HG03139 (cell line): ENCODE data around the gene CRYGN.

Source experiments
- ATAC-seq: cut with Tn5 transposase; IDR thresholded peaks from one replicate; pipeline ENCODE4 v1.9.1; 2021; ENCODE audit not compliant: unreplicated experiment

CRYGN gene

DNA sequence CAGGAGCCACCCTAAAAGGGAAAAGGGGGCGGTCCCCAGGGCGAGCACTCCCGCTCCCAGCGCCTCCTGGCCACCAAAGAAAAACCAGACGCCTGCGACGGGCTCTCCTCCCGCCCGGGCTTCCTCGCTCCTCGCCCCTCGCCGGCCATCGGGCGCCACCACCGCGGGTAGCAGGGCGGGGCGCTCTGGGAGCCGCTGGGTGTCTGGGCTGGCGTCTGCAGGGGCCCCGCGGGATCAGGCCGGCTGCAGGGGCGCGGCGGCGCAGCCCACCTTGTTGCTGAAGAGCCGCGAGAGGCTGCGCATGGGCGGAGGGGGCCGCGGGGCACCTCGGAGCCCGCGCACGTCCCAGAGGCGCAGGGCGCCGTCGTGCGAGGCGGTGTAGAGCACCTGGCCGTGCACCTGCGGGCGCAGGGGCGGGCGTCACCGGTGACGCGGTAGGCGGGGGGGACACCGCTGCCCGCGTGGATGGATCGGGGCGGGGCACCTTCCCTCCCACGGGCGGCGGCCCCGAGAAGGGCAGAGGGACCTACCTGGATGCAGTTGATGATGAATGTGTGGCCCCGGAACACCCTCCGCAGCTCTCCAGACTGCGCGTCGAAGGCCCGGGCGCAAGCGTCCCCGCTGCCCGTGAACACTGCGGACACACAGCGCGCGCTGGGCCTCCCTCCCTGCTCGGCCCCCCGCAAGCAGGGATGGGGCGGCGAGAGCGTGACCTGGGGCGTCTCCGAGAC lies 58.4 kb downstream of the CRYGN start:
- ATAC-seq, result no peak

DNA sequence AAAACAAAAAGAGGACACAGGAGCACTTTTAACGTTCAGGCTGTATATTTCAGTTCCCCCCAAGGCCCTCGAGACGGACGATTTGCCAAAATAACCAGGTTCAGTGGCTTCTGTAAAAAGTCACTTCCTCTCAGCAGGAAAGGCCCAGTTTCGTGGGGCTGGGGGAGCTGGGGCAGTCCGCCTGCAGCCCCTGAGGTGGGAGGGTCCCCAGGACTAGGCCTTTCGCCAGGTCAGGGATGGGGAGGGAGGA lies 58.9 kb downstream of the CRYGN start:
- no peak for ATAC-seq

DNA sequence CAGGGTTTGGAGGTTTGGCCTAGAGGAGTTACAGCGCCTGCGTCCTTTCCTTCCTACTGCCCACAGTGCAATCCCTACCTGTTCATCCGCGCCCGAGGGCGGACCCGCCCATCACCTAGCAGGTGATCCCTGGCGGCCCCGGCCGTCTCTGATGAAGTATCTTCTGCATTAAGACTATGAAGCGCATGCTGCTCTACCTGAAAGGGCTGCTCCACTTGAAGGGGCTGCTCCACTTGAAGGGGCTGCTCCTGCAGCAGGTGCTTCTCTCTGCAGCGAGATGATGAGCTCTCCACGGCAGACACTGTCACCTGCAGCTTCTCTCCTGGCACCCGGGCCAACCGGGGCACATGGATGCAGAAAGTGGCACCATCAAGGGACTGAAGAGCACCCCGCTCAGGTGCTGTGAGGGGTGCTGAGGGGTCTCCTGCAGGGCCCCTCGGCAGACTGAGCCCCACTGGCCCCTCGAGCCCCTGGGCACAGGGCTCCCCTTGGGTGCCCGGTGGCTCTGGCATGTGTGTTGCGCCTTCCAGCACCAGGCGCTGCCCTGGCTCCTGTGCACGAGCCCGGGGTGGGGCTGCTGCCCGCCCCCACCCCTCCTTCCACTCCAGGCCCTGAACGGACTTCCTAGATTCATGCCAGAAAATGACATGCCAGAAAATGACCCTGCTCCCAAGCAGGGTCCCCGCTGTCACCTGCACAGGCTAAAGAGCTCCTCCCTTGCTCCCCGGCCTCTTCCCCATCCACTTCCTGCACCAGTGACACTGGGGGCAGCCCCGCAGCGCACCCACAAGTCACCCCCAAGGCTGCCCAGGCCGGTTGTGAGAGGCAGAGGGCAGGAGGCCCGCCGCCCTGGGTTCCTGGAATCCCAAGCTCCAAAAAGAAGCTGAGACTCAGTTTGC lies 59.5 kb downstream of the CRYGN start:
- ATAC-seq, result no peak

DNA sequence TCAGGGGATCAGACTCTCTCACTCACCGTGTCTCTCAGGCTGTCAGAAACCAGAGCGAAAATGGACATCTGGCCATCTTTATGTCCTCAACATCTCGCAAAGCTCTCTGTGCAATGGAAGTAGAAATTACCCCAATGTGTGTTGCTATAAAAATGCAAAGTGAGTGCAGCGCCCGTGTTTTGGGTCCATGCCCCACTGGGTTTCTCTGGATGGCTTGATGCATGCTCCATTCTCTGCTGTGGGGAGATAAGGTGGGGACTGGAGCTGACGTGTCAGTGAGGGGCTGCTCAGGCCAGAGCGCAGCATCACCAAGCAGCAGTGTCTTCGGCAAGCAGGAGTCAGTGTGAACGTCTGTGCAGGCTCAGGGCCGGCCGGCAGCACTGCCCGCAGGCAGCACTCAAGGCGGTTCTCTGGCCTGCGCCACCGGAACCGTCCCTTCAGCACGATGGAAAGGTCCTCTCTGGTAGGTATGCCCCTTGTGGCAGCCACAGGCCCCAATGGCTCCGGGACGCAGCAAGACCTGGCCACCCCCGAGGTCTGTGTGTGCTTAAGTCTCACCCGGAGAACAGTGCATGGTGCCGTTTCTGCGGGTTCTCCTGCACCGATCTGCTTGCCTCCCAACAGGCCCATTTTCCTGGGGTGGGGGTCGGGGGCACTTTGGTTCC lies 60.3 kb downstream of the CRYGN start:
- ATAC-seq, result no peak

- no peak for ATAC-seq
Observed at GRCh38 chr7:151379193-151379520, 60.8 kb downstream of the CRYGN start.
